Sigmoid colon (tissue), 7 donors: ENCODE data around the gene CD34. TPM values are rescaled to one million over a fixed set of nuclear protein-coding genes. Genes with fewer than 3 reads are reported as not detected.

ENCODE experiments used
- DNase-seq: peaks from one replicate; pipeline ENCODE4 v3.0.0-alpha.2; 2019
- H3K27ac ChIP-seq, 4 donors: fragments of 200-600 bp; sonication (generic); one replicate each; pipeline ENCODE4 v1.5.1; 2016 to 2019; ENCODE audit warnings: mild to moderate bottlenecking in 1 of 4
- H3K27me3 ChIP-seq, 3 donors: fragments of 200-600 bp; sonication (generic); one replicate each; pipeline ENCODE4 v1.5.1; 2019; ENCODE audit warnings: mild to moderate bottlenecking in 1 of 3
- H3K36me3 ChIP-seq, 4 donors: fragments of 200-600 bp; sonication (generic); one replicate each; pipeline ENCODE4 v1.5.1; 2016 to 2019
- H3K4me1 ChIP-seq, 4 donors: fragments of 200-600 bp; sonication (generic); one replicate each; pipeline ENCODE4 v1.5.1; 2017 to 2019
- H3K4me3 ChIP-seq, 4 donors: fragments of 200-600 bp; sonication (generic); one replicate each; pipeline ENCODE4 v1.5.1; 2017 to 2019; ENCODE audit warnings: mild to moderate bottlenecking in 2 of 4, moderate library complexity in 1 of 4
- H3K9me3 ChIP-seq, 4 donors: fragments of 200-600 bp in 3 of 4; sonication (generic) in 3 of 4; one replicate each; pipeline versions ENCODE4 v1.5.1 to v1.6.1; 2013 to 2019
- EP300 ChIP-seq, 4 donors: sonication (generic); formaldehyde crosslinking; IDR thresholded peaks; one replicate each; pipeline ENCODE4 v1.6.1; 2017; ENCODE audit warnings: antibody characterized with exemption in 4 of 4
- POLR2A ChIP-seq, 2 donors: fragments of 450-650 bp; IDR thresholded peaks; one replicate each; pipeline ENCODE4 v1.6.1; 2016; ENCODE audit warnings: antibody characterized with exemption in 2 of 2, mild to moderate bottlenecking in 2 of 2, moderate library complexity in 2 of 2
- POLR2AphosphoS5 ChIP-seq, 4 donors: sonication (generic); formaldehyde crosslinking; IDR thresholded peaks; one replicate each; pipeline ENCODE4 v1.6.1; 2017; ENCODE audit warnings: antibody characterized with exemption in 4 of 4
- WGBS, 2 donors: extraction: QIAGEN DNeasy Blood & Tissue Kit; methylation state at CpG; one replicate each; pipeline ENCODE4 v1.1.7; 2013; 5-methylcytosine and 5-hydroxymethylcytosine counted together
- intact Hi-C: fragments of 100-400 bp; cut with DNase I; formaldehyde crosslinking; loops from one replicate; pipeline ENCODE4 v1.15.1; 2023
- polyA plus RNA-seq, 3 donors: library from polyadenylated mRNA; stranded (reverse); fragments of 200-250 nt; gene quantifications; one replicate each; pipeline ENCODE4 v1.2.3, GENCODE V29; 2013
- total RNA-seq, 4 donors: library from RNA; depleted of rRNA; stranded (reverse); fragments of >200 nt; gene quantifications; one replicate each; pipeline ENCODE4 v1.1.0, GENCODE V29; 2016
- TF ChIP-seq, protein P1 (sequence below), 4 experiments: fragments of 450-650 bp in 3 of 4; fragments of 200-600 bp in 1 of 4; IDR thresholded peaks; one replicate each; pipeline ENCODE4 v1.5.1; 2016 to 2019; ENCODE audit warnings: antibody characterized with exemption in 4 of 4, mild to moderate bottlenecking in 3 of 4, moderate library complexity in 2 of 4
- donor health status: healthy with polysubstance abuse.
- donor health status: Bipolar disorder and iron deficiency.
- donor health status: healthy.

Gene CD34
- total and polyA plus RNA-seq, 7 donors = 1.8 to 58.7 (median 15.9) TPM

DNA sequence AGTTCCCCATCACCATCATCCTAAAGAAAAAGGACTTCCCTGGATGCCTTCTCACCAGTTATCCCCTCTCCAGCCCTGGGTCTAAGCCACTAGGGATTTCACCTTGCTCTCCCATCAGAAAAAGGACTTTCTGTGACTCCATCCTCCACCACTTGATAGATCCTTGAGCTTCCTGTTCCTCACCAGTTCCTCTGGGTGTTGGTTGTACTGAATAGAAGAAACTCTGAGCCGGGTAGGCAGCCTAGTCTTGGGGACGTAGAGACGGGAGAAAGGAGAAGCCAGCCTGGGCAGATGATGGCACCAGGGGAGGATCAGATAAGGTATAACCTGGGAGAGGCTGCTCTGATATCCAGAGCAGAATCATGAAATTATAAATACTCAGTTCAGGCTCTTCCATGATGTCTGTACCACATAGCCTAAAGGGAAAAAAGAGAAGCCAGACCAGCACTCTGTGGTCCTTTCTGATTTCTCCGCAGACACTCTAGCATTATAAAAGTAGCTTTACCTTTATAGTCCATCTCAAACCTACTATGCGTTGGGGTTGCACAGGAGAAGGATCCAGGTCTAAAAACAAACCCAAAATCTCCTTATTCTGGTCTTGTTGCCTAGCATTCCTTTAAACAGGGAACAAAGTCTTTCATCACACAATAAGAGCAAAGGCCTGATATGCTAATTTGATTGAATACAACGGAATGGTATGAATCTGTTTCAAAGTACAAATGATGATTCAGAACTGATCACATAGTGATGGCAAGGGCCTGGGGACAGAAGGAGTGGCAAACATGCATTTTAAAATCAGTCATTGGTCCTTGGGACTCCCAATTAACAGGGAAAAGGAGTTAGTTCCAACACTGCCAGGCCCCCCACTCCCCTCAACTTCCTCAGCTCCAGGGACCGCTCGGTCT, 1.2 kb upstream of the CD34 start:
- 61 to 66% methylated on average over 8 of the region's 8 CpGs for WGBS, 2 donors
- Histone ChIP-seq H3K4me3 (no peak overlapping the region), H3K27ac (peak overlapping the region in 2 of 4 donors; percentile 75 to 82), H3K9me3 (no peaks in the 10 kb centered on the region), H3K36me3 (no peaks in the 10 kb centered on the region), H3K27me3 (peaks cover 0 to 37% (median 7%) of the 10 kb centered on the region in 3 donors), H3K4me1 (peaks cover 0 to 11% (median 9%) of the 10 kb centered on the region in 4 donors)
- no peak for DNase-seq
- TF ChIP-seq POLR2AphosphoS5 (IDR thresholded peaks at IDR 0.05) (no peak), EP300 (IDR thresholded peaks at IDR 0.05) (no peak), POLR2A (IDR thresholded peaks at IDR 0.05) (no peak)
- TF ChIP-seq, protein P1, sequence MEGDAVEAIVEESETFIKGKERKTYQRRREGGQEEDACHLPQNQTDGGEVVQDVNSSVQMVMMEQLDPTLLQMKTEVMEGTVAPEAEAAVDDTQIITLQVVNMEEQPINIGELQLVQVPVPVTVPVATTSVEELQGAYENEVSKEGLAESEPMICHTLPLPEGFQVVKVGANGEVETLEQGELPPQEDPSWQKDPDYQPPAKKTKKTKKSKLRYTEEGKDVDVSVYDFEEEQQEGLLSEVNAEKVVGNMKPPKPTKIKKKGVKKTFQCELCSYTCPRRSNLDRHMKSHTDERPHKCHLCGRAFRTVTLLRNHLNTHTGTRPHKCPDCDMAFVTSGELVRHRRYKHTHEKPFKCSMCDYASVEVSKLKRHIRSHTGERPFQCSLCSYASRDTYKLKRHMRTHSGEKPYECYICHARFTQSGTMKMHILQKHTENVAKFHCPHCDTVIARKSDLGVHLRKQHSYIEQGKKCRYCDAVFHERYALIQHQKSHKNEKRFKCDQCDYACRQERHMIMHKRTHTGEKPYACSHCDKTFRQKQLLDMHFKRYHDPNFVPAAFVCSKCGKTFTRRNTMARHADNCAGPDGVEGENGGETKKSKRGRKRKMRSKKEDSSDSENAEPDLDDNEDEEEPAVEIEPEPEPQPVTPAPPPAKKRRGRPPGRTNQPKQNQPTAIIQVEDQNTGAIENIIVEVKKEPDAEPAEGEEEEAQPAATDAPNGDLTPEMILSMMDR (IDR thresholded peaks at IDR 0.05) = no peak
- intact Hi-C loops = no loop called here

DNA sequence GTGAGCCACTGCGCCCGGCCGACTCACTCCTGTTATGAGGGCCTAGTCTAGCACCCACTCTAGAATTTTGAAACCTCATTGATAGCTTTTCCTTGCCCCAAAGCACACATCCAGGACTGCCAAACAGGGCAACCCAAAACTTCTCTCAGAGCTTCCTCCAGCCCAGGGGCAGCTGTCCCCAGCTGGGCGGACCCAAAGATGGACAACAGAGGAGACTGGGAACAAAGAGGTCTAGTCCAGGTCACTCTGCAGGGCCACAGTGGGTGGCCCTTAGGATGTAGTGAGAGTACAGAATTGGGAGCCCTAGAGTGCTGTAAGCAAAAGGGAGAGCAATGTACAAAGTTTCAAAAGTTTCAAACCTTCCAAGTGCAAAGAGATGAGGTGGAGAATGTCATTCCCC, 1.2 kb downstream of the CD34 start:
- no peak for DNase-seq
- intact Hi-C loops = no loop called here
- WGBS, 2 donors = 67 to 87% methylated on average over 4 of the region's 4 CpGs
- Histone ChIP-seq H3K36me3 (no peaks in the 10 kb centered on the region), H3K27me3 (peaks cover 0 to 37% (median 7%) of the 10 kb centered on the region in 3 donors), H3K9me3 (no peaks in the 10 kb centered on the region), H3K4me1 (peaks cover 0 to 11% (median 9%) of the 10 kb centered on the region in 4 donors), H3K4me3 (peak overlapping the region; percentile 44 to 53 (median 48)), H3K27ac (peak overlapping the region; percentile 70 to 82 (median 74))
- TF ChIP-seq POLR2AphosphoS5 (IDR thresholded peaks at IDR 0.05) (no peak), EP300 (IDR thresholded peaks at IDR 0.05) (no peak), POLR2A (IDR thresholded peaks at IDR 0.05) (no peak)
- TF ChIP-seq, protein P1 (IDR thresholded peaks at IDR 0.05) = no peak

DNA sequence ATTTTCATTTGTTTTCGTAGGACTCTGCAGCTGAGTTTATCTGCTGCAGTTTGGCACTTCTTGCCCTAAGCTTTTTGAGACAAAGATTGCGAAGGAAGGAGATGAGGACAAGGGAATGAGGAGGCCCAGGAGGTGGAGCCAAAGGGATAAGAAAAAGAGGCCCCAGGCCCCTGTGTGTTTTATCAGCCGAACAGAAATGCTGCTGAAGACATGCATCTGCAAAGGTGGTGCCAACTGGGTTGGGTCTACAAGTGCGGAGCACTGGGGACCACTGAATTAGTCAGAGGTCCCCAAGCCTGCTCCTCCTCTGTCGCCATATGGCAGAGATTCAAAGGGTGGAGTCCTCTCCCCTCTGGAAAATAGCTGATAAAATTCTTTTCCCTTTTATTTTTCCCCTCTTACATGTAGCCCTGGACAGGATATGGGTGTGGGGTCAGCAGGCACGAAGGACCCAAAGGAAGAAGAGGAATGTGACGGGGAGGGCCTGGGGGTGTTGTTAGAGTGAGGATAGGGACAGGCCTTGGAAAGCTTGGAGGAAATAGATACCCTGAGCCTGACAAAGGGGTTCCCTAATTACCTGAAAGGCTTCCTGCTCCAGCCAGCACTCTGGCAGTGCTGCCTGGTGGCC, 2.7 kb downstream of the CD34 start:
- WGBS, 2 donors = 52 to 79% methylated on average over 7 of the region's 7 CpGs
- peak overlapping the region in 3 of 4 donors; percentile 47 to 53 (median 49) for H3K4me3 ChIP-seq
- H3K27ac ChIP-seq = peak overlapping the region; percentile 70 to 82 (median 74)
- peak; percentile 82 for DNase-seq
- intact Hi-C loops = no loop called here
- H3K36me3 ChIP-seq = no peaks in the 10 kb centered on the region
- H3K4me1 ChIP-seq = peaks cover 0 to 15% (median 10%) of the 10 kb centered on the region in 4 donors
- TF ChIP-seq POLR2AphosphoS5 (IDR thresholded peaks at IDR 0.05) = peak in 1 of 4 donors; percentile 24
- TF ChIP-seq, protein P1 (IDR thresholded peaks at IDR 0.05) = no peak
- peaks cover 0 to 36% (median 7%) of the 10 kb centered on the region in 3 donors for H3K27me3 ChIP-seq
- no peaks in the 10 kb centered on the region for H3K9me3 ChIP-seq

DNA sequence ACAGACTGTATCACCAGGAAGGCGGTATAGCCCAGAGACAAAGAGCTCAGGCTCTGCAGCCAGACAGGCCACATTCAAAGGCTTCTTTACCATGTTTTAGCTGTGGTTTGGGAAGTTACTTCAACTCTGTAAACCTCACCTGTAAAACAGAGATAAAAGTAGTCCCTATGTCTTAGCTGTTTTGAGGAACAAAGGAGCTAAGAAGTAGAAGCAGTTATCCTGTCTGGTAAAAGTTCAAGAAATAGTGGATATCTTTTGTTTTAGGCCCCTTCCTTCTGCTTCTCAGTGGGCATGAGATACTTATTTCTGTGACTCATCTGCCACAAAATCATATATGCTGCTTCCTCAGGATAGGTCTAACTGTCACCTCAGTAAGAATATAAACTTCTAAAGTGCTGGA, 6.5 kb downstream of the CD34 start:
- no peak for DNase-seq
- no peaks in the 10 kb centered on the region for H3K27me3 ChIP-seq
- WGBS, 2 donors = 74 to 93% methylated on average over 1 of the region's 1 CpG
- TF ChIP-seq POLR2AphosphoS5 (IDR thresholded peaks at IDR 0.05) = no peak
- TF ChIP-seq, protein P1 (IDR thresholded peaks at IDR 0.05) = no peak
- TF ChIP-seq EP300 (IDR thresholded peaks at IDR 0.05) = no peak
- no peak for TF ChIP-seq POLR2A (IDR thresholded peaks at IDR 0.05)
- no peak overlapping the region for H3K4me3 ChIP-seq
- H3K4me1 ChIP-seq = peaks cover 0 to 15% (median 12%) of the 10 kb centered on the region in 4 donors
- H3K36me3 ChIP-seq = no peaks in the 10 kb centered on the region
- intact Hi-C loops = no loop called here
- peak overlapping the region in 2 of 4 donors; percentile 43 to 50 for H3K27ac ChIP-seq
- H3K9me3 ChIP-seq = no peaks in the 10 kb centered on the region
